OCI-LY7 (cell line): ENCODE measurements around the gene TPST1. TPM values are rescaled to one million over a fixed set of nuclear protein-coding genes. Genes with fewer than 3 reads are reported as not detected.

ENCODE experiments used
- BruUV-seq: library from RNA; stranded (reverse); fragments of 400-500 nt; replicated peaks from 2 replicates; lab custom pipeline; 2021; lab: Mats Ljungman, UMichigan
- CTCF ChIA-PET: fragments of 300-600 bp; sonication (Branson Sonifier 250); formaldehyde crosslinking; loops from one replicate; lab custom pipeline; 2022; ENCODE audit warnings: antibody characterized with exemption; ENCODE audit not compliant: unreplicated experiment; lab: Charles Lee
- POLR2A ChIA-PET: fragments of 300-600 bp; sonication (Branson Sonifier 250); formaldehyde crosslinking; loops from one replicate; lab custom pipeline; 2022; ENCODE audit warnings: antibody characterized with exemption; lab: Charles Lee
- DNase-seq: peaks from one replicate; pipeline ENCODE4 v3.0.0-alpha.2; 2015; ENCODE audit warnings: low spot score
- H2AFZ ChIP-seq: fragments of 200-600 bp; sonication (generic), shearing (Covaris generic); 2 replicates; pipeline ENCODE4 v1.6.1; 2014; ENCODE audit warnings: mild to moderate bottlenecking, antibody characterized with exemption, low read length, moderate library complexity
- H3K27ac ChIP-seq: fragments of 200-600 bp; sonication (generic); 2 replicates; pipeline ENCODE4 v1.5.1; 2014; ENCODE audit warnings: mixed run types, low read depth, mild to moderate bottlenecking, moderate library complexity, low read length, inconsistent platforms; ENCODE audit not compliant: poor library complexity, severe bottlenecking
- H3K36me3 ChIP-seq: fragments of 200-600 bp; sonication (generic); 2 replicates; pipeline ENCODE4 v1.6.1; 2014; ENCODE audit warnings: mild to moderate bottlenecking, antibody characterized with exemption, low read length, moderate library complexity, mixed read lengths; ENCODE audit not compliant: insufficient read depth
- H3K4me1 ChIP-seq: fragments of 200-600 bp; sonication (generic); 2 replicates; pipeline ENCODE4 v1.5.1; 2014; ENCODE audit warnings: mild to moderate bottlenecking, low read length; ENCODE audit not compliant: insufficient read depth, poor library complexity, severe bottlenecking
- H3K4me2 ChIP-seq: fragments of 200-600 bp; sonication (generic); 2 replicates; pipeline ENCODE4 v1.6.1; 2014; ENCODE audit warnings: mild to moderate bottlenecking, low read length
- H3K4me3 ChIP-seq: fragments of 200-600 bp; sonication (generic); 2 replicates; pipeline ENCODE4 v1.5.1; 2014; ENCODE audit warnings: mild to moderate bottlenecking, low read depth, low read length; ENCODE audit not compliant: poor library complexity, severe bottlenecking
- H3K79me2 ChIP-seq: fragments of 200-600 bp; sonication (generic); 2 replicates; pipeline ENCODE4 v1.6.1; 2016; ENCODE audit warnings: low read depth, mild to moderate bottlenecking, low read length, moderate library complexity, mixed read lengths; ENCODE audit not compliant: insufficient read depth
- H3K9me2 ChIP-seq: fragments of 200-600 bp; sonication (generic); 2 replicates; pipeline ENCODE4 v1.6.1; 2016; ENCODE audit warnings: mild to moderate bottlenecking, low read length, mixed read lengths; ENCODE audit not compliant: insufficient read depth
- H3K9me3 ChIP-seq: fragments of 200-600 bp; sonication (generic); 2 replicates; pipeline ENCODE4 v1.6.1; 2014; ENCODE audit warnings: mild to moderate bottlenecking, mixed run types, low read length, mixed read lengths
- H4K20me1 ChIP-seq: fragments of 200-600 bp; sonication (generic); 2 replicates; pipeline ENCODE4 v1.6.1; 2014; ENCODE audit warnings: mild to moderate bottlenecking, antibody characterized with exemption, low read length, moderate library complexity, mixed read lengths; ENCODE audit not compliant: insufficient read depth
- CTCF ChIP-seq: fragments of 200-600 bp; sonication (generic); conservative IDR thresholded peaks from 2 replicates; pipeline ENCODE4 v1.5.1; 2014; ENCODE audit warnings: mild to moderate bottlenecking, antibody characterized with exemption, low read length, moderate library complexity, mixed read lengths
- EZH2phosphoT487 ChIP-seq: fragments of 200-600 bp; sonication (generic); IDR thresholded peaks from 2 replicates; pipeline ENCODE4 v1.6.1; 2018; ENCODE audit warnings: low read depth, borderline replicate concordance, mild to moderate bottlenecking, mixed run types, antibody characterized with exemption, low read length, moderate library complexity, mixed read lengths
- intact Hi-C: fragments of 100-400 bp; cut with micrococcal nuclease; formaldehyde crosslinking; loops from one replicate; pipeline ENCODE4 v1.10.0; 2022; ENCODE audit not compliant: unreplicated experiment
- total RNA-seq, 2 experiments: library from RNA; depleted of rRNA in 1 of 2; stranded (reverse); fragments of >200 nt in 1 of 2; shearing (Covaris generic) in 1 of 2; gene quantifications; 2 replicates each; pipeline ENCODE4 v1.2.3, GENCODE V29; 2014 to 2022

The TPST1 gene
- total RNA-seq, 2 experiments from 2014 or later = 3.5 to 6.6 TPM

GRCh38 chr7:66237906-66238772, 33.0 kb downstream of the TPST1 start:
- no TSS peak for BruUV-seq
- Histone ChIP-seq H3K4me2 (no peak overlapping the region), H3K9me2 (no peaks in the 10 kb centered on the region), H2AFZ (no peak overlapping the region), H3K27ac (no peak overlapping the region), H4K20me1 (no peaks in the 10 kb centered on the region), H3K79me2 (no peaks in the 10 kb centered on the region), H3K4me1 (no peaks in the 10 kb centered on the region), H3K36me3 (no peaks in the 10 kb centered on the region), H3K9me3 (0 out of 2 replicates have a peak, but pooled peaks cover 3% of the 10 kb centered on the region), H3K4me3 (no peak overlapping the region)
- intact Hi-C loops = no loop called here
- POLR2A ChIA-PET = interaction anchor here (0.6 kb wide), 2 partner anchors 435 to 643 kb away, joined by 3 to 6 read pairs; no protein-coding TSS in a partner anchor
- CTCF ChIA-PET = no interaction called here
- TF ChIP-seq CTCF (no peak), EZH2phosphoT487 (no peak)
- no peak for DNase-seq

- no peak for DNase-seq
- Histone ChIP-seq H3K79me2 (no peaks in the 10 kb centered on the region), H3K4me3 (no peak overlapping the region), H3K36me3 (no peaks in the 10 kb centered on the region), H3K27ac (no peak overlapping the region), H2AFZ (no peak overlapping the region), H3K9me3 (no peaks in the 10 kb centered on the region), H4K20me1 (no peaks in the 10 kb centered on the region), H3K4me1 (no peaks in the 10 kb centered on the region), H3K4me2 (no peak overlapping the region), H3K9me2 (no peaks in the 10 kb centered on the region)
- POLR2A ChIA-PET = interaction anchor here (0.6 kb wide), 1 partner anchor 436 kb away, joined by 3 read pairs; no protein-coding TSS in a partner anchor
- TF ChIP-seq CTCF = no peak
- TF ChIP-seq EZH2phosphoT487 = no peak
- BruUV-seq = no TSS peak
- CTCF ChIA-PET = no interaction called here
- intact Hi-C loops = no loop called here
Measured at GRCh38 chr7:66238773-66239466, 33.8 kb downstream of the TPST1 start.
